HG03520 (cell line): ENCODE data around the gene PCSK4.
"Not testable (repeated sequence)": the region's sequence is repeated elsewhere in the genome, so short reads cannot be mapped to it uniquely, and the experiment has no call there.

Experiments used
- ATAC-seq: cut with Tn5 transposase; IDR thresholded peaks from one replicate; pipeline ENCODE4 v1.9.1; 2021; ENCODE audit warnings: mild to moderate bottlenecking, moderate library complexity; ENCODE audit not compliant: unreplicated experiment

Gene PCSK4

DNA sequence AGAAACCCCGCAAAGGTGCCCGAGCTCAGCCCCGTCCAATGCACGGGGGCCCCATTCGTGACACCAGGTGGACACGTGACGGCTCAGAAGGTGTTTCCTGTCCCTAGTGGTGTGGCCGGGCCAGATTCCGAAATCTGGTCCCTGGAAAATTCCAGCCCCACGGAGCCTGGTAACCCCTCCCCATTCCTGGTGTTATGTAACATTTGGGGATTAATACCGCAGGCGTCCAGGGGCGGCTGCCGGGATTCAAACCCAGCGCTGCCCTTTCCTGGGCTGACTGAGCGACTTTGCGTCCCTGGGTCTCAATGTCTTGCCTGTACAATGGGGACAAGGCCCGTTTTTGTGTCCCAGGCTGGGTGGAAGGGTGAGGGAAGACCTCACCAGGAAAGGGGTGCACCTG is 32.7 kb upstream of the PCSK4 start:
- no peak for ATAC-seq

DNA sequence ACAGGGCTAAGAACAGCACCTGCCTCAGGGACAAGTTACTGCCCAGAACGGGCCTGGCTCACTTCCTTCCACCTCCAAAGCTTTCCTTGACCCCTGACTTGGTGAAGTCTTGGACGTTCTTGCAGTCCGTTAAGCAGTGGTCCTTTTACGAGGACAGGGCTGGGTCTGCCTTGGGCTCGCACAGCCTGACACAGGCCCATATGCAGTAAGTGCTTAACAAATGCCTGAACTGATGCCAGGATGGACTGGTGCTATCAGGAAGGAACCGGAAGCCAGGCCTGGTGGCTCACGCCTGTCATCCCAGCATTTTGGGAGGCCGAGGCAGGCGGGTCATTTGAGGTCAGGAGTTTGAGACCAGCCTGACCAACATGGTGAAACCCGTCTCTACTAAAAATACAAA is 31.9 kb upstream of the PCSK4 start:
- no peak for ATAC-seq

DNA sequence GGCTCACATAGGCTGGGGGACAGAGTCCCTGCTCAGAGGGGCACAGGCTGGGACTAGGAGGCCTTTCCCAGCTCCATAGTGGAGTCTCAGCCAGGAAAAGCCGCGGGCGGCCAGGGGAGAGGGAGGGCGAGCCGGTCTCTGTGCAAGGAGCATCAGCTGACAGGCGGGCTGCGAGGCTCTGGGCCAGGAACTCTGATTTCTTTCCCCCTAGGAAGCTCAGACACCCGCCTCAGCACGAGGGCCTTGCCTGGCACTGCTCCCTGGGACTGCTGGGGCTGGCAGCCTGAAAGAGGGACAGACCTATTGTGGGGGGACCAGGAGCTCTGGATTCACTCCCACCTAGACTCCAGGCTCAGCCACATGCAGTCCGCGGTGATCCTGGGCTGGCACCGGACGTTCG is 31.5 kb upstream of the PCSK4 start:
- no peak for ATAC-seq

DNA sequence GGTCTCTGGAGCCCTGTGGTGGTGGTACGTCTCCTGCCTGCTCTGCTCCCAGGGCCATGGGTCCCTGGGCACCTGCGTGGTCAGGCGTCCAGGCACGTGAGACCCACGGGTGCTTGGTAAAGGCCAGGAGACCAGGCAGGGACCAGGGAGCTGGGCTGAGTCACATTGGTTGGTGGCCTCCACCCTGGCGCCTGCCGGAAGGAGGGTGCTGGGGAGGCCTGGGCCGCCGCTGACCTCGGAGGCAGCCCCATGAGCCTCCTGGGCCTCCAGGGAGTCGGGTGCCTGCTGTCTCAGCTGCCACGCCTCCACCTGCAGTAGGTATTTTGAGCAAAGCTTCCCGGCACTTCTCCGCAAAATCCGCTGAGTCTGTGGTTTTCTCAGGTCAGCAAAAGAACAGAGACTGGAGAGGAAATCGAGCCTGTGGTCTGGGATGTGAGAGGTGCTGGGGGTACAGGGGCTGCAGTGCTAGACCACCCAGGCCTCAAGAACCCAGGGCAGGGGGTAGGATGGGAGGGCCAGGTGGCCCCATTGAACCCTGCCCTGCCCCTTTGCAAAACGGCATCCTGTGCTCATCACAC is 30.1 kb upstream of the PCSK4 start:
- ATAC-seq: no peak

DNA sequence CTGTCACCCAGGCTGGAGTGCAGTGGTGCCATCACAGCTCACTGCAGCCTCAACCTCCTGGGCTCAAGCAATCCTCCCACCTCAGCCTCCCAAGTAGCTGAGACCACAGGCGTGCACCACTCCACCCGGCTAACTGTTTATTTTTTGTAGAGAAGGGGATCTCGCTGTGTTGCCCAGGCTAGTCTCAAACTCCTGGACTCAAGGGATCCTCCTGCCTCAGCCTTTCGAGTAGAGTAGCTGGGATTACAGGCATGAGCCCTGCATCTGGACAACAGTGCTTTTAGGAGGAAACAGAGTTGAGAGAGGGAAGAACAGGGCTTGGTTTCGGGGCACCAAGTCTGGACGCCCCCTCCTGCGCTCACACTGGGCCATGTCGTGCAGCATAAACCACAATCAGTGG is 29.7 kb upstream of the PCSK4 start:
- not testable (repeated sequence) for ATAC-seq

DNA sequence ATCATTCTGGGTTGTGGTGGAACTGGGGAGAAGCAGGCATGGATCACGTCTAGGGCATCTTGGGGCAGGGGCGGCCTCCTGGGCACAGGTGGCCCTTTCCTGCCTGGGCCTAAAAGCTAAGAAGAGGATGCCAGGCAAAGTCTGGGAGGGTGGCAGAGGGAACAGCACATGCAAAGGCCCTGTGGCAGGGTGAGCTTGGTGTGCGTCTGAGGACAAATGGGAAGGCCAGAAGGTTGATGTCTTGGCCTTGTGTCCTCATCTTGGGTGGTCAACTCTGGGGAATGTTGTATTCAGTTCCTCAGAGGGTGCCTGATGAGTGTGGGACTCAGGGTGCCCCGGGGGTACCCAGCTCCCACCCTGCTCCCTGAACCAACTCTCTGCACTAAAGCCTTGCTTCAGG is 28.3 kb upstream of the PCSK4 start:
- no peak for ATAC-seq

DNA sequence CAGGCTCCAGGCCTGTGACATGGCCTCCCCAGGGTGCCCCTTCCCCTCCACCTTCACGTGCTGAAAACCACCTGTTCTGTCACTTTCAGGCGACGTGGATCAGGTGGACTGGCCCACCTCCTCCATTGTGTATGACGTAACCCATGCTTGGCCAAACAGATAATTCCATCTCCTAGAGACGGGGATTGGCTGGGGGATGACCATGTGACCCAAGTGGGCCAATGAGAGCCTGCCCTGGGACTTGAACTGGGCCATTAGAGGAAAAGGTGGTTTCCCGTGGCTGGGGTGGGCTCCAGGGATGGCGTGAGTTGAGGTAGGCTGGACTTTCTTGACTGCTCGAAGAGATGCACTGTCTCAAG is 26.2 kb upstream of the PCSK4 start:
- ATAC-seq: no peak

DNA sequence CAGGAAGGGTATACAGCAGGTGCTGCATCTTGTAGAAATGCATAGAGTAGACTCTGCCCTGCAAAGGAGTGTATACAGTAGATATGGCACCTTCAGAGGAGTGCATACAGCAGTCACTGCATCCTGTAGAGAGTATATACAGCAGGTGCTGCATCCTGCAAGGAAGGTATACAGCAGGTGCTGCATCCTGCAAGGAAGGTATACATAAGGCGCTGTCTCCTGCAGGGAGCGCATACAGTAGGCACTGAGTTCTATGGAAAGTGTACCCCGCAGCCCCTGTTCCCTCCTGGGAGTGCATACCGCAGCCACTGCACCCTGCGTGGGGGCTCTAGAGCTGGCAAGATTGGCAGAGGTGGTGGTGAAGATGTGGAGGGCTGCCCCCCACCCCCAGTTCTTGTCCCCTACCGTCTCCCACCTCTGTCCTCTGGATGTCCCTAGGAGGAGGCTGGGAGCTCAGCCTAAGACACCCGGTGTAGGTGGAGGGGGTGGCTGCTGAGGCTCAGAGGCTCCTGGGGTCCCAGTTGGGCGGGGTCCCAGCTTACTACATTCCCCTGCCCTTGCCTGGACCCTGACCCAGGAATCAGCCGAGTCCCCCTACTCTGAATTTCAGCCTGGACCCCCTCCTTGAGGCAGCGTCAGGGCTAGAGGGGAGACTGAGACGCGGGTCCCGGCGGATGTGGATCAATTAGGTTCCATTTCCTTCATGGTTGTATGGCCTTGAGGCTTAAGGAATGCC is 25.0 kb upstream of the PCSK4 start:
- no peak for ATAC-seq

DNA sequence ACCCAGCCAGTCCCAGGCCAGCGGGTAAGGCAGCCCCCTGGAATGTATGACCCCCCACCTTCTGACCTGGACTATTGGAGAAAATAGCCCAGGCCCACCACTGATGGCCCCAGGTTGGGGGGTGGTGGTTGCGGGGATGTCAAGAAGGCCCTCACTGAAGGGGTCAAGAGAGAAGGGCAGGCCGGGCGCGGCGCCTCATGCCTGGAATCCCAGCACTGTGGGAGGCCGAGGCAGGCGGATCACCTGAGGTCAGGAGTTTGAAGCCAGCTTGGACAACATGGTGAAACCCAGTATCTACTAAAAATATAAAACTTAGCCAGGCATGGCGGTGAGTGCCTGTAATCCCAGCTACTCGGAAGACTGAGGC is 24.1 kb upstream of the PCSK4 start:
- ATAC-seq: no peak

DNA sequence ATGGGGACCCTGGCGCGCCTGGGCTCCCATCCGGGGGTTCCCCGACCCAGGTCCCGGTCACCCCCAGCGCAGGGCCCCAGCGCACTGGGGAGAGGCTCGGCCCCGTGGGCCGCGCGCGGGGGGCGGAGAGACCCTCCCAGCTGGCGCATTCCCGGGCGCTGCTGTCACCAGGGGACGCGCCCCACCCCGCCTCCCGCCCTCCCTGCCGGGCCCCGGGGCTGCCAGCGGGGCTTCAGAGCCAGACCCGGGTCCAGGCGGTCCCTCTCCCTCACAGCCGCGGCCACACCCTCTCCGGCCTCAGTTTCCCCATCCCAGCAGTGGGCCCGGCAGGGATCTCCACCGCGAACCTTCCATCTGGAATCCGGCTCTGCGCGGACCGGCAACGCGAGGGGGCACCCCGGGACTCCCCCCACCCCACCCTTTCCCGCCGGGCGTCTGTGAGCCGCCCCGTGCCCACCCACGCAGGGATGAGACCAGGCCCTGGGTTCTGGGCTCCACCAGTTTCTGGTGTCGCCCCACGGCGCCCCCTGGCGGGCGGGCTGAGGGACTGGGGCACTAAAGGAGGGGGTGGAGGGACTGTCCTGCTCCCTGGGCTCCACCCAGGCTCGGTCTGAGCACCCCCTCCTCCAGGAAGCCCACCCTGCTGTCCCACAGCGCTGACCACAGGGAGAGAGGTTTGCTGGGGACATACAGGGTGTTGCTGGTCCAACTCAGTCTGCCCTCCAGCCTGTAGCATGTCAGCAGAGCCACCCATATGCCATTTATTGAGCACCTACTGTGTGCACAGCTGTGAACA is 23.5 kb upstream of the PCSK4 start:
- no peak for ATAC-seq

DNA sequence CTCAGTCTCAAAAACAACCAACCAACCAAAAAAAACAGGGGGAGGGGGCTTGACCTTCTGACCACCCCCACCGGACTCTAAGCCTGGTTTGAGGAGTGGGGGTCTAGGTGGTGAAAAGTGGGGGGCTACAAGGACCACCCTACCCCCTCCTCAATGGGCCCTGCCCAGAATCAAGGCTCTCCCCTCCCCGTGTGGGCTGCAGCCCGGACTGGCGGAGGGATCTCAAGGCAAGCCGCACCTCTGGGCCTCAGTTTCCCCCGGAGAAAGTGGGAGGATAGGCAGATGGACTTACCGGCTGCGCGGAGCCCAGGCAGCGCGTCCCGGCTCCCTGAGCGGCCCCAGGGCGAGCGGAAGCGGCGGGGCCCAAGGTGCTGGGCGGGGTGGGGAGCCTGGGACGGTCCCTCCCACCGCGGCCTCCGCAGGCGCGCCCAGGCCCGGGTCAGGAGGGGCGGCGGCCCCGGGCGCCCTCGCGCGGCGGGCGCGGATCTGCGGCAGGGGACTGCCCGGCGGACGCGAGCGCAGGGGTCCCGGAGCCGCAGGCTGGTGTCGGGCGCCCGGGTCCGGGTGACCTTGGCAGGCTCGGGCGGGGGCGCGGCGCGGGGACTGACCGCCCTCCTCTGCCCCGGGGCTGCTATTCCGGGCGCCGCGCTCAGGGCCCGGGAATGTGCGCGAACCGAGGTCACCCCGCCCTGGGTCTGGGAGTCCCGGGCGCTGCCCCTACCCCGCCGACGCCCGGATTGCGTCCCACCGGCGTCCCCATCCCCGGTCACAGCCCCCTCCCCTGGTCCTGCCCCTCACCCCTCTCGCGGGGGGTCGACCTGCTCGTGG is 22.7 kb upstream of the PCSK4 start, which contains the start of gene ADAMTSL5:
ADAMTSL5 (minus strand) TSS at position 349 of the 828 bp plus-strand sequence. CDS start 2,076 bp downstream, outside the sequence.
- ATAC-seq: no peak

DNA sequence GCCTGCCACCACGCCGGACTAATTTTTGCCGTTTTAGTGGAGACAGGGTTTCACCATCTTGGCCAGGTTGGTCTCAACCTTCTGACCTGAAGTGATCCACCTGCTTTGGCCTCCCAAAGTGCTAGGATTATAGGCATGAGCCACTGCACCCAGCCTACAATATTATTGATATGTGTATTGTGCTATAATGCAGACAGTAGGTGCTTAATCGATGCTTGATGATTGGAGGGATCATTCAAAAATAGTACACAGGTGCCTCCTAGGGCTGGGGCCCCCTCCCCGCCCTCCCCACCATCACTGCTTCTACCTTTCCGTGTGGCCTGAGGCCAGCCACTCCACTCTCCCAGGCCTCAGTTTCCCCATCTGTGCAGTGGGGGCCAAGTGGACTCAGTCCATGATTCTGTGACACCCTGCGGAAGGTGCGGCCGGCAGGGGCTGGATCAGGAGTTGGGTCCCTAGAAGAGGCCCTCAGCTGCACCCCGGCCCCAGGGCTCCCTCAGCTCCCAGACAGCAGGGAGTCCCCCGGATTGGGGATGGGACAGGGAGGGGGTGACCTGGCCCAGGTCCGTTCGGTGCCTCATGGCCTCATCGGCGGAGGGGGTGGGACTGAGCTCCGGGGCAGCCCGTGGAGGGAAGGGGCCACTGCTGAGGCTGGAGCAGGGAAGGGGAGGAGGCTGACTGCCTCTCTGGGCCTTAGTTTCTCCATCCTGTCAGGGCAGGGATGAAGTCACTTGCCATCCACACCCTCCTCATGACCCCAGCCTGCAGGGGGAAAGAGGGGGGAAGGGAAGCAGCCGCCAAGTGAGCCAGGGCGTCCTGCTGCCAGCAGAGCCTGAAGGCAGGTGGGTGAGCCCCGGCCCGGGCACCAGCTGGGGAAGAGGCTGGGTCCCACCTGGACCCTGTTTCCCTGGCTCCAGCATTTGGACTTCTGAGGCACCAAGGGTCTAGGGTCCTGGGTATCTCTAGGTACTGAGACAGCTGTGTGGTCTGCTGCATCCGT is 21.5 kb upstream of the PCSK4 start:
- no peak for ATAC-seq

DNA sequence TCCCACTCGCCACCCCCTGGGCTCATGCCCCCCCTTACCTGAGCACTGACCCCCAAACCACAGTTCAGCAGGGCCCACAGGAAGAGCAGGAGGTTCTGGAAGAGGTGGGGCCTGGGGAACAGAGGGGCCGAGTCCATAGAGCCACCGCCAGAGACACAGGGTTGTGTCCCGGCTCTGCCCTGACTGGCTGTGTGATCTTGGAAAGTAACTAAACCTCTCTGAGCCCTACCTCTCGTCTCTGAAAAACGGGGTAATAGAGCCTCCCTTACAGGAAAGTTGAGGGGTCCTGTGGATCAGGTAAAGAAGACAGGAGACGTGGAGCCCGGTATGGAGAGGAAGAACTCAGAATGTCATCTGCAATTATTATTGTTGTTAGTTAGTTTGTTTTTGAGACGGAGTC is 20.7 kb upstream of the PCSK4 start:
- ATAC-seq: no peak

DNA sequence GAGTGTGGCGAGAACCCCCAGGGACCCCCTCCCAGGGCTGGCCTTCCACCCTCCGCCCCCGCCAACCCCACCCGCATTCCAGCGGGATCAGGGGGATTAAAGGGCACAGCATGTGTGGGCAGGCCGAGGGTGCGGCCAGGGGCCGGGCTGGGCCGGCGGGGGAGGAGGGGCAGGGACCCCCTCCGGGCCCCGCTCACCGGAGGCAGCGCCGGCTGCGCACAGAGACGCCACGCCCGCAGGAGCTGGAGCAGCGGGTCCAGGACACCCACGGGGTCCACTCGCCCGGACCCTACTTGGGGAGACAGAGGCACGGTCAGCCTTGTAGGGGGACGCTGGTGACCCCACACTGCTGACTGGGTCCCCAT is 20.3 kb upstream of the PCSK4 start:
- ATAC-seq: no peak

DNA sequence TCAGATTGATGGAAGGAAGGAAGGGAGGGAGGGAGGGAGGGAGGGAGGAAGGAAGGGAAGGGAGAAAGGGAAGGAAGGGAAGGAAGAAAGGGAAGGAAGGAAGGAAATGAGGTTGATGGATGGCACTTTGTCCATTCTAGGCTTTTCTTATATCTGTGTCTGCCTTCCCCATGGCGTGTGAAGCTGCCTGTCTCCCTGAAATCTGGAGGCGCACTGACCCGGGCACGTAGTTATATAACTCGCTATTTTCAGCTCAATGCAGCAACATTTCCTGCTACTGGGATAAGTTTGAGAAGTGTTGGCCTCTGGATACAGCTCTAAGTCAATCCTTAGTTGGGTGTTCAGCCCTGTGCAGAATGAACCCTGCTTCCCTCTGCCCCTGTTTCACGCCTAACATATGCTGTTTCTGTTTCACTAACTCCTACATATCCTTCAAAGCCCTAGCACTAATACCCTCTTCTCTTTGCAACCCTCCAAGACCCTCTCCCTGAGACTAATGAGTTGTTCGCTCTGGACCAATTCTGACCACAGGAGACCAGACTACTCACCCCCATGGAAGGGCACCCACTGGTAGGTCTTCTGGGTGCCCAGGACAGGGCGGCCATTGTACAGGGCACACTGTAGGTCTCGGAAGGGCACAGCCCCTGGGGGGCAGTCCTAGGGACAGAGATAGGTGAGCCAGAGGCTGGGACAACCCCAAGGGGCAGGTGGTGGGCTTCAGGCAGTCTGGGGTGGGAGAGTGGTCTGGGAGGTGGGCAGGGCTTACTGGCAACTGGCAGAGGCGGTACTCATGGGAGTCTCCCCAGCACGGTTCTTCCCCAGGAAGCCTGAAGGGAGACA is 19.7 kb upstream of the PCSK4 start:
- no peak for ATAC-seq

DNA sequence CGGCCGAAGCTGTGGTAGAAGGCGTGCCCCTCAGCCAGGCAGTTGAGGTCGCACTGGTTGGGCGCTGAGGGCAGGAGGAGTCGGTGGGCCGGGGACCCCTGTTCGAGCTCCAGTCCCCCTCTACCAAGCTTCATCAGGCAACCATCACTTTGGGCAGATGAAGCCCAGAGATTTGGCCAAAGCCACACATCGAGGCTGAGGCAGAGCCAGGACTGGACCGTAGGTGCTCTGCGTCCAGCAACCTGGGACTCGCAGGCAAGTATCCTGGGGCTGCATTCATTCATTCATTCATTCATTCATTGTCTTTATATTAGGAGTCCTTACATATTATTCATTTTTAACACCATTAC is 18.3 kb upstream of the PCSK4 start:
- no peak for ATAC-seq

DNA sequence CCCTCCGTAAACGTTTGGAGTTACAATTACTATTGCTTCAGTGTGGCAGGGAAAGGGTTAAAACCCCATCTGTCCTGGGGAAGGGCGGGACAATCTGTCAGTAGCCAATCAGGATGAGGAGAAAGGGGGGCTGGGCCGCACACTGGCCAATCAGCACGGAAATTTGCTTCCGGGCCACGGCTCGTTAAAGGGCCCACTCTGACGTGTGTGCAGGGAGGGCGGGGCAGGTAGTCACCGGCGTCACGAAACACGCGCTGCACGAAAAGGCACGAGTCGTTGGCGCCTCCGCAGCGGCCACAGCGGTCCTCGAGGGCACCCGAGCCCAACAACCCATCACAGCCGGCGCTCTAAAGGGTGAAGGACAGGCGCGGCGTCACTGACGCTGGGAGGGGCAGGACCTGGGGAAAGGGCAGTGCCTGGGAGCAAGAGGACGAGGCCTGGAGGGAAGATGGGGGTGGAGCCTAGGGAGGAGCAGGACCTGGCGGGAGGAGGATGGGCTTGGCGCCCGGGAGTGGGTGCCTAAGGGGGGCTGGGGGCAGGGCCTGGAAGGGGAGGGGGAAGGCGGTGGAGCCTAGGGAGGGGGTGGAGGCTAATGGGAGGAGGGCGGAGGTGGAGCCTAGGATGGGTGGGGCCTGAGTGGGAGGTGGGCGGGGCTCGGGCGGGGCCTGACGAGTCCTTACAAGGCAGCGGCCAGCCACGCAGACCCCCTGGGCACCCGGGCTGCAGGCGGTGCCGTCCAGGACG is 17.8 kb upstream of the PCSK4 start:
- no peak for ATAC-seq

DNA sequence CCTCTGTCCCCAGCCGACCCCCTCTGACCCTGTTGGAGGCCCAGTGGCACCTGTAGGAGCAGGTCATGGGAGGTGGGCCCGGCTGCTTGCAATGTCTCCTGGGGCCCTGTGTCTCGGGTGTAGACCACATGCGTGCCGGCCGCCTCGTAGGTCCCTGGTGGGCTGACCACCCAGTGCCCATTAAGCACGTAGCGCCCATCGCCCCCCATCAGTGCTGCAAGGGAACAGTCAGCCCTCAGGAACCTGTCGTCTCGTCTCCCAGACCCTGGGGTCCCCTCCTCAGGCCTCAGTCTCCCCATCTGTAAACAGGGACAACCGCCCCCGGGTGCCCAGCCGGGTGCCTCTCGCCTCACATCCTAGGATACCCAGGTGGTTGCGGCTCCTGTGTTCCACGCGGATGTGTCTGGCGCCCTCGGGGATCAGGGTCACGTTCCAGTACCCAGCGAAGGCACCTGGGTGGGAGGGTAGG is 17.1 kb upstream of the PCSK4 start:
- ATAC-seq: no peak
